Lower leg skin (tissue), 3 donors: ENCODE data around the gene PHF21A.

Experiments used
- POLR2A ChIP-seq, 2 donors: fragments of 450-650 bp; IDR thresholded peaks; one replicate each; pipeline ENCODE4 v1.6.1; 2016 to 2017; ENCODE audit warnings: antibody characterized with exemption in 2 of 2, mild to moderate bottlenecking in 1 of 2, moderate library complexity in 1 of 2
- TF ChIP-seq, protein P1 (sequence below), 3 donors: fragments of 450-650 bp; IDR thresholded peaks; one replicate each; pipeline ENCODE4 v1.5.1; 2016; ENCODE audit warnings: antibody characterized with exemption in 3 of 3, mild to moderate bottlenecking in 3 of 3, moderate library complexity in 2 of 3

DNA sequence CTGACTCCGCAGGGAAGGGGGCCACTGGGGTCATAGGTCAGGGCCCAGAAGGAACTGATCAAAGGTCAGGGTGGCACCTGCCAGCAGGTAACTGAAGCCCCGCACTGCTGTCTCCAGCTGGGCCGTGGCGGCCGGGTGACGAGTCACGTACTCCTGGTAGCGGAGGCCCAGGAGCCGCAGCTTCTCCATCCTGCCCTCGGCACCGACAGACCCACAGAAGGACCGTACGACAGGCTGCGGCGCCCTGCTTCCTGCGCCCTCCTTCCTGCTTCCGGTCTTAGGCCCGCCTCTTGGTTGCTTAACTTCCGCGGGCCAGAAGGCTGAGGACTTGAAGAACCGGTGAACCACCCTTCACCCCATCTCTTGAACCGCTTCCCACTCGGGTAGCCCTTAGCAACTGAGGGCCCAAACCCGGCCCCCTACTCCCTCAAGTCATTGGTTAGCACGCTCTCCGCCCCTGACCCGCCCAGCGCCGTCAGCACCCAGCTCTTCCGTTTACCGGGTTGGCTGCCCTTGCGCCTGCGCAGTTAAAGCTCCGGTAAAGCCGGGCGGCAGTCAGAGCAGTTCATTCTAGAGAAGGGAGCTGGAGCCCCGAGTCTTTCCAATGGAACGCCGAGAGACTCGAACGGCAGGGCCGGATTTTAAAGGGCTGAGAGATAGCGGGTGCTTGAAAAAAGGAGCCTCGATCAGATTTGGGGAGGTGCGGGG is 203.5 kb downstream of the PHF21A start, which contains the start of gene PEX16:
- peak in 1 of 2 donors; percentile 57 for TF ChIP-seq POLR2A (IDR thresholded peaks at IDR 0.05)
- TF ChIP-seq, protein P1, sequence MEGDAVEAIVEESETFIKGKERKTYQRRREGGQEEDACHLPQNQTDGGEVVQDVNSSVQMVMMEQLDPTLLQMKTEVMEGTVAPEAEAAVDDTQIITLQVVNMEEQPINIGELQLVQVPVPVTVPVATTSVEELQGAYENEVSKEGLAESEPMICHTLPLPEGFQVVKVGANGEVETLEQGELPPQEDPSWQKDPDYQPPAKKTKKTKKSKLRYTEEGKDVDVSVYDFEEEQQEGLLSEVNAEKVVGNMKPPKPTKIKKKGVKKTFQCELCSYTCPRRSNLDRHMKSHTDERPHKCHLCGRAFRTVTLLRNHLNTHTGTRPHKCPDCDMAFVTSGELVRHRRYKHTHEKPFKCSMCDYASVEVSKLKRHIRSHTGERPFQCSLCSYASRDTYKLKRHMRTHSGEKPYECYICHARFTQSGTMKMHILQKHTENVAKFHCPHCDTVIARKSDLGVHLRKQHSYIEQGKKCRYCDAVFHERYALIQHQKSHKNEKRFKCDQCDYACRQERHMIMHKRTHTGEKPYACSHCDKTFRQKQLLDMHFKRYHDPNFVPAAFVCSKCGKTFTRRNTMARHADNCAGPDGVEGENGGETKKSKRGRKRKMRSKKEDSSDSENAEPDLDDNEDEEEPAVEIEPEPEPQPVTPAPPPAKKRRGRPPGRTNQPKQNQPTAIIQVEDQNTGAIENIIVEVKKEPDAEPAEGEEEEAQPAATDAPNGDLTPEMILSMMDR (IDR thresholded peaks at IDR 0.05): no peak
